ENCODE data around the gene VDAC1. TPM values are rescaled to one million over a fixed set of nuclear protein-coding genes. Genes with fewer than 3 reads are reported as not detected.

The VDAC1 gene
- total and polyA plus RNA-seq, 2 of the 8 experiments (the other 6 are each of a cell fraction or from before 2014, with no cell fraction given): 111 to 301 TPM

DNA sequence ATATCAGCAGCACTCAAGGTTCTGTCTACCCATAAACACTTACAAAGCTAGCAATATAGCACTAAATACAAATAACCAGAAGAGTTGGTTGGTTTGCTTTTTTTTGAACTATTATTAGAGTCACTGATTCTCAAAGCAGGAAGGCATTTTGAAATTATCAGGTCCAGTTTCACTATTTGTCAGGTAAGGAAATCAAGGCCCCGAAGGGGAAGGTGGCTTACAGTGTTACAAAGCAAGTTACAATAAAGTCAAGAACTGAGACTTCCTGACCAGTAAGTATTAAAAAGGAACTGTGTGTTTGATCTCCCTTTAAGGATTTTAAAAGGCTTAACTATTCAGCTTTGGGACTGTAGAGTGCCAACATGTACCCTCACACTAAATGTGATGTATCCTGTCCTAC is 47.2 kb downstream of the VDAC1 start:
- CTCF ChIA-PET (ENCODE audit: partially characterized antibody): interaction anchor here (0.6 to 1.2 kb wide), 2 partner anchors 22 to 148 kb away, joined by 3 to 4 read pairs; no protein-coding TSS in a partner anchor

More for the DNA sequence above, 47.2 kb downstream of the VDAC1 start:
- Histone ChIP-seq H3K23me2 (ENCODE audit: low read depth, low read length) (no peaks in the 10 kb centered on the region), H3K18ac (ENCODE audit: extremely low read depth, low read length) (no peak overlapping the region), H4K91ac (replicated peaks; ENCODE audit: insufficient read length, low read length) (no peak overlapping the region), H3K79me1 (ENCODE audit: low read depth, low read length) (no peaks in the 10 kb centered on the region; the same call in 1 of the 2 replicates), H2AFZ (ENCODE audit: low read length) (no peak overlapping the region), H2BK20ac (ENCODE audit: low read length) (no peak overlapping the region), H4K20me1 (replicated peaks in 1 of 2; ENCODE audit: control insufficient read depth in 1 of 2, insufficient read depth in 2 of 2, low read length in 2 of 2) (peaks cover 0 to 4% of the 10 kb centered on the region in 2 experiments), H3K27ac (ENCODE audit: low read depth, low read length) (no peak overlapping the region), H3K4ac (replicated peaks; ENCODE audit: insufficient read length, low read depth, low read length) (no peak overlapping the region), H4K5ac (ENCODE audit: insufficient read length, low read depth, low read length) (no peak overlapping the region), H3K27me3 (replicated peaks in 1 of 4; ENCODE audit: control insufficient read depth in 3 of 4, extremely low read depth in 1 of 4, insufficient read depth in 3 of 4, low read length in 3 of 4) (no peaks in the 10 kb centered on the region), H2BK120ac (replicated peaks; ENCODE audit: low read depth, low read length) (no peak overlapping the region), H2BK15ac (ENCODE audit: low read length) (no peak overlapping the region), H2BK12ac (ENCODE audit: low read depth, low read length) (no peak overlapping the region), H3K79me2 (ENCODE audit: control insufficient read depth in 1 of 2, insufficient read depth in 2 of 2, low read length in 2 of 2) (peaks cover 0 to 10% of the 10 kb centered on the region in 2 experiments; a peak in 2 of 4 replicates), H3K23ac (ENCODE audit: insufficient read length) (no peak overlapping the region), H3K9ac (replicated peaks in 1 of 4; ENCODE audit: extremely low read depth in 1 of 4, low read depth in 3 of 4, low read length in 3 of 4) (no peak overlapping the region), H3K4me2 (ENCODE audit: insufficient read depth in 1 of 2, low read depth in 2 of 2, low read length in 2 of 2) (no peak overlapping the region), H2AK5ac (ENCODE audit: low read depth, low read length) (no peak overlapping the region), H2BK5ac (ENCODE audit: low read depth, low read length) (no peak overlapping the region), H3K56ac (replicated peaks; ENCODE audit: insufficient read length, low read depth, low read length) (no peak overlapping the region), H3K9me3 (ENCODE audit: insufficient read depth in 2 of 2, low read depth in 1 of 2, low read length in 1 of 2) (no peaks in the 10 kb centered on the region), H3K36me3 (ENCODE audit: control insufficient read depth in 2 of 4, insufficient read depth in 4 of 4, low read length in 3 of 4) (peaks cover 0 to 30% (median 8%) of the 10 kb centered on the region in 4 experiments), H3K4me1 (replicated peaks in 1 of 4; ENCODE audit: control insufficient read depth in 3 of 4, insufficient read depth in 4 of 4, low read length in 3 of 4) (no peaks in the 10 kb centered on the region; a peak in 1 of 7 replicates), H3K14ac (ENCODE audit: insufficient read length) (no peak overlapping the region), H3K4me3 (ENCODE audit: extremely low read depth in 1 of 4, insufficient read depth in 2 of 4, low read depth in 3 of 4, low read length in 4 of 4) (no peak overlapping the region), H4K8ac (ENCODE audit: extremely low read depth, insufficient read depth, low read length) (no peak overlapping the region)
- FAIRE-seq (no peak), DNase-seq (ENCODE audit: low read depth in 1 of 2, low spot score in 2 of 2) (no peak)
- WGBS, 2 experiments (ENCODE audit: extremely low coverage in 1 of 2, insufficient coverage in 1 of 2, insufficient read length in 1 of 2, insufficient replicate concordance in 2 of 2, low coverage in 1 of 2, low lambda C conversion rate in 2 of 2, missing lambda C conversion rate in 1 of 2): 73% methylated on average over 1 of the region's 1 CpG; no CpG with 5 or more reads in 1 of the 2 experiments
- no peak for TF ChIP-seq HDAC2 (IDR thresholded peaks at IDR 0.05; ENCODE audit: borderline replicate concordance in 1 of 2, low read depth in 2 of 2, low read length in 2 of 2)
- TF ChIP-seq CBX8 (IDR thresholded peaks at IDR 0.05; ENCODE audit: borderline replicate concordance, low read depth, low read length): no peak
- TF ChIP-seq, protein P1, sequence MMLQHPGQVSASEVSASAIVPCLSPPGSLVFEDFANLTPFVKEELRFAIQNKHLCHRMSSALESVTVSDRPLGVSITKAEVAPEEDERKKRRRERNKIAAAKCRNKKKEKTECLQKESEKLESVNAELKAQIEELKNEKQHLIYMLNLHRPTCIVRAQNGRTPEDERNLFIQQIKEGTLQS (IDR thresholded peaks at IDR 0.05; ENCODE audit: insufficient read depth, low read depth, low read length): no peak
- no peak for TF ChIP-seq RXRA (IDR thresholded peaks at IDR 0.05; ENCODE audit: insufficient read depth, low read depth, low read length)
- no peak for TF ChIP-seq EP300 (IDR thresholded peaks at IDR 0.05; ENCODE audit: borderline replicate concordance in 1 of 2, low read depth in 2 of 2, low read length in 2 of 2)
- no peak for TF ChIP-seq CBX5 (IDR thresholded peaks at IDR 0.05; ENCODE audit: low read depth, low read length)
- TF ChIP-seq, protein P2, sequence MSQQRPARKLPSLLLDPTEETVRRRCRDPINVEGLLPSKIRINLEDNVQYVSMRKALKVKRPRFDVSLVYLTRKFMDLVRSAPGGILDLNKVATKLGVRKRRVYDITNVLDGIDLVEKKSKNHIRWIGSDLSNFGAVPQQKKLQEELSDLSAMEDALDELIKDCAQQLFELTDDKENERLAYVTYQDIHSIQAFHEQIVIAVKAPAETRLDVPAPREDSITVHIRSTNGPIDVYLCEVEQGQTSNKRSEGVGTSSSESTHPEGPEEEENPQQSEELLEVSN (IDR thresholded peaks at IDR 0.05): no peak
- no peak for TF ChIP-seq JUND (IDR thresholded peaks at IDR 0.05; ENCODE audit: low read length)
- no peak for TF ChIP-seq ZNF274 (IDR thresholded peaks at IDR 0.05; ENCODE audit: borderline replicate concordance, extremely low read depth, low read length)
- TF ChIP-seq POLR2A (IDR thresholded peaks at IDR 0.05; ENCODE audit: control extremely low read depth in 1 of 2, low read depth in 2 of 2, low read length in 2 of 2): no peak
- no peak for TF ChIP-seq RFX5 (IDR thresholded peaks at IDR 0.05; ENCODE audit: borderline replicate concordance, low read depth, low read length)
- TF ChIP-seq CTBP2 (IDR thresholded peaks at IDR 0.05; ENCODE audit: borderline replicate concordance, insufficient read depth, insufficient read length, low read length): no peak
- POLR2A ChIA-PET (ENCODE audit: partially characterized antibody): no interaction called here

Measured in H1 (cell line).